Mesenteric fat pad (tissue), 1 donor: ENCODE measurements around the gene FEN1. TPM values are rescaled to one million over a fixed set of nuclear protein-coding genes. Genes with fewer than 3 reads are reported as not detected.
A peak's percentile ranks its signal among the peaks of the same experiment; 100 is the strongest.

Experiments used
- DNase-seq: peaks from one replicate; pipeline ENCODE4 v3.0.0-alpha.2; 2020; ENCODE audit warnings: low spot score
- total RNA-seq: library from RNA; stranded (reverse); fragmentation: NEBNext Ultra II Directional; extraction: Animal tissue kit (Norgen Biotek cat#: 25700); gene quantifications from one replicate; pipeline ENCODE4 v1.2.1, GENCODE V29; 2021
- donor health status: DM: yes; HTN: yes; CAD: no.

FEN1 gene
- total RNA-seq, 1 donor from 2014 or later: 8.0 TPM

- DNase-seq: peak; percentile 96
Measured at GRCh38 chr11:61816736-61817455, 24.2 kb downstream of the FEN1 start, which contains the start of gene FADS1. TSS of gene FADS1 (minus strand) at chr11:61817003. CDS start at chr11:61816929, 74 bp downstream.

GRCh38 chr11:61817471-61818202 is 24.9 kb downstream of the FEN1 start:
- DNase-seq: no peak

- no peak for DNase-seq
Measured at GRCh38 chr11:61820174-61820573, 27.5 kb downstream of the FEN1 start.

GRCh38 chr11:61826930-61827570 is 34.3 kb downstream of the FEN1 start:
- no peak for DNase-seq

- DNase-seq: peak; percentile 95
Measured at GRCh38 chr11:61827571-61828378, 35.1 kb downstream of the FEN1 start, which contains the start of gene FADS2. TSS of gene FADS2 (plus strand) at chr11:61828300. CDS start at chr11:61828391, 91 bp downstream.

- DNase-seq: no peak
Measured at GRCh38 chr11:61828379-61828628, 35.6 kb downstream of the FEN1 start.

GRCh38 chr11:61828629-61829407 is 36.1 kb downstream of the FEN1 start:
- DNase-seq: no peak

GRCh38 chr11:61829806-61830205 is 37.1 kb downstream of the FEN1 start:
- DNase-seq: no peak

GRCh38 chr11:61830237-61831105 is 37.8 kb downstream of the FEN1 start:
- DNase-seq: no peak

- DNase-seq: no peak
Measured at GRCh38 chr11:61832207-61832606, 39.5 kb downstream of the FEN1 start.

- no peak for DNase-seq
Measured at GRCh38 chr11:61832754-61833153, 40.0 kb downstream of the FEN1 start.

- no peak for DNase-seq
Measured at GRCh38 chr11:61833471-61833870, 40.8 kb downstream of the FEN1 start.

- no peak for DNase-seq
Measured at GRCh38 chr11:61833926-61834277, 41.2 kb downstream of the FEN1 start.

GRCh38 chr11:61834278-61835048 is 41.8 kb downstream of the FEN1 start:
- no peak for DNase-seq

GRCh38 chr11:61836193-61836592 is 43.5 kb downstream of the FEN1 start:
- DNase-seq: no peak

GRCh38 chr11:61837411-61838005 is 44.8 kb downstream of the FEN1 start:
- DNase-seq: no peak

GRCh38 chr11:61838501-61838900 is 45.8 kb downstream of the FEN1 start:
- DNase-seq: no peak

- no peak for DNase-seq
Measured at GRCh38 chr11:61838921-61839320, 46.2 kb downstream of the FEN1 start.

GRCh38 chr11:61839742-61840141 is 47.0 kb downstream of the FEN1 start:
- DNase-seq: no peak
